C4-2B (cell line): ENCODE data around the gene PEMT.

Experiments
- CTCF ChIP-seq: fragments of 450-650 bp; conservative IDR thresholded peaks from 2 replicates; pipeline ENCODE4 v1.5.1; 2017; ENCODE audit warnings: mild to moderate bottlenecking
- ZFX ChIP-seq: fragments of 450-650 bp; IDR thresholded peaks from 2 replicates; pipeline ENCODE4 v1.6.1; 2017

GRCh38 chr17:17500999-17501605, 90.4 kb downstream of the PEMT start:
- TF ChIP-seq CTCF: no peak
- TF ChIP-seq ZFX: no peak
